BLaER1 (cell line): ENCODE data around the gene TNKS2.
"Not testable (repeated sequence)": the region's sequence is repeated elsewhere in the genome, so short reads cannot be mapped to it uniquely, and the experiment has no call there.

Source experiments
- H3K27ac ChIP-seq: shearing (Covaris generic); formaldehyde crosslinking; 2 replicates; pipeline ENCODE4 v1.8.1; 2022
- H3K27me3 ChIP-seq: shearing (Covaris generic); formaldehyde crosslinking; 2 replicates; pipeline ENCODE4 v1.8.1; 2022
- H3K36me3 ChIP-seq: shearing (Covaris generic); formaldehyde crosslinking; 2 replicates; pipeline ENCODE4 v1.8.1; 2022
- H3K4me1 ChIP-seq: shearing (Covaris generic); formaldehyde crosslinking; 2 replicates; pipeline ENCODE4 v1.8.1; 2022
- H3K4me2 ChIP-seq: shearing (Covaris generic); formaldehyde crosslinking; 2 replicates; pipeline ENCODE4 v1.8.1; 2022
- H3K4me3 ChIP-seq: shearing (Covaris generic); formaldehyde crosslinking; 2 replicates; pipeline ENCODE4 v1.8.1; 2022
- H3K9ac ChIP-seq: shearing (Covaris generic); formaldehyde crosslinking; 2 replicates; pipeline ENCODE4 v1.8.1; 2022
- H3K9me3 ChIP-seq: shearing (Covaris generic); formaldehyde crosslinking; 2 replicates; pipeline ENCODE4 v1.8.1; 2022
- H4K20me1 ChIP-seq: shearing (Covaris generic); formaldehyde crosslinking; 2 replicates; pipeline ENCODE4 v1.8.1; 2022
- Cebpa-rat ChIP-seq: shearing (Covaris generic); IDR thresholded peaks from 2 replicates; pipeline ENCODE4 v1.8.1; 2022

Gene TNKS2

GRCh38 chr10:91805110-91805838 is 7.0 kb downstream of the TNKS2 start:
- no peak for TF ChIP-seq Cebpa-rat
- Histone ChIP-seq H3K4me3 (no peak overlapping the region), H4K20me1 (peaks cover 88% of the 10 kb centered on the region), H3K4me2 (no peak overlapping the region), H3K27ac (no peak overlapping the region), H3K27me3 (no peaks in the 10 kb centered on the region), H3K4me1 (peaks cover 8% of the 10 kb centered on the region), H3K36me3 (peaks cover 68% of the 10 kb centered on the region), H3K9ac (no peak overlapping the region), H3K9me3 (no peaks in the 10 kb centered on the region)

- H3K27me3 ChIP-seq, H3K9me3 ChIP-seq, H3K4me2 ChIP-seq, H3K4me1 ChIP-seq, H3K9ac ChIP-seq, H3K4me3 ChIP-seq, H3K27ac ChIP-seq: not testable (repeated sequence)
- peaks cover 71% of the 10 kb centered on the region for H3K36me3 ChIP-seq
- H4K20me1 ChIP-seq = peaks cover 88% of the 10 kb centered on the region
Measured at GRCh38 chr10:91807264-91807663, 9.0 kb downstream of the TNKS2 start.

GRCh38 chr10:91813251-91813650 is 15.0 kb downstream of the TNKS2 start:
- Histone ChIP-seq H3K4me1 (no peaks in the 10 kb centered on the region), H3K4me2 (no peak overlapping the region), H3K9me3 (no peaks in the 10 kb centered on the region), H3K36me3 (peaks cover 81% of the 10 kb centered on the region), H3K4me3 (no peak overlapping the region), H4K20me1 (peaks cover 89% of the 10 kb centered on the region), H3K9ac (no peak overlapping the region), H3K27ac (no peak overlapping the region), H3K27me3 (no peaks in the 10 kb centered on the region)
- no peak for TF ChIP-seq Cebpa-rat

DNA sequence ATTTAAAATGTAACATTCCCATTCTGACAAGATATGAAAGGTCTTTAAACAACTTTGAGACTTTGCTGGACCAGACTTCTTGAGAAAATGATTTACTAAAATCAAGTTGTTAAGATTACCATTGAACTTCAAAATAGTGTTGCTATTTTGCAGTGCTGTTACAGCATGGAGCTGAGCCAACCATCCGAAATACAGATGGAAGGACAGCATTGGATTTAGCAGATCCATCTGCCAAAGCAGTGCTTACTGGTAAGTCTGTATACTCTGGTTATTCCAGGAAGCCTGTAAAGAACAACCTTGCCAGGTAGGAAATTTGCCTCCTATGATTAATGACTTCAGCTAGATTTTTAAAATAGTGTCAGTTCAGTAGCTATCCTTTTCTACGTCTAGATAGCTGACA is 18.8 kb downstream of the TNKS2 start:
- Histone ChIP-seq H3K36me3 (peaks cover 93% of the 10 kb centered on the region), H3K4me2 (no peak overlapping the region), H3K9me3 (no peaks in the 10 kb centered on the region), H3K4me3 (no peak overlapping the region), H3K27me3 (no peaks in the 10 kb centered on the region), H3K27ac (no peak overlapping the region), H3K9ac (no peak overlapping the region), H4K20me1 (peaks cover 52% of the 10 kb centered on the region), H3K4me1 (no peaks in the 10 kb centered on the region)
- TF ChIP-seq Cebpa-rat = no peak

- TF ChIP-seq Cebpa-rat = no peak
- no peaks in the 10 kb centered on the region for H3K9me3 ChIP-seq
- no peak overlapping the region for H3K4me3 ChIP-seq
- no peak overlapping the region for H3K4me2 ChIP-seq
- H4K20me1 ChIP-seq = peaks cover 23% of the 10 kb centered on the region
- H3K27me3 ChIP-seq = no peaks in the 10 kb centered on the region
- no peaks in the 10 kb centered on the region for H3K4me1 ChIP-seq
- no peak overlapping the region for H3K9ac ChIP-seq
- no peak overlapping the region for H3K27ac ChIP-seq
- peaks cover 93% of the 10 kb centered on the region for H3K36me3 ChIP-seq
Measured at GRCh38 chr10:91820144-91820543, 21.9 kb downstream of the TNKS2 start.

DNA sequence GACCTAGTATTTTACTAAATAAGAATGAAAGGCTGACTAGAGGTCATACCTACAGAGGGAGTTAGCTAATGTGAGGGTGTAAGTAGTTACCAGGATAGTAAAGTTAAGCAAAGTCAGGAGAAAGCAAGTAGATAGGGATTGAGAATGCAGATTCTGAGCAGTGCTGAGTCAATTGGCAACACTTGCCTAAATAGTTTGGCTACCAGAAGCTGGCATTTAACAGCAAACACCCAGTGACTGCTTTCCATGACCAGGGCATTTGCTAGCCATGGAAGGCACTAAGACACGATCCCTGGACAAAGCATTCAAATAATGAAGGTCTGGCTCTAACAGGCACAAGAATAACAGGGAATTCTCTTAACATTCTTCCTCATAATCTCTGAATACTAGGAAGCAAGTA is 25.9 kb downstream of the TNKS2 start:
- Histone ChIP-seq H3K36me3 (peaks cover 95% of the 10 kb centered on the region), H3K4me1 (no peaks in the 10 kb centered on the region), H3K9me3 (no peaks in the 10 kb centered on the region), H3K27me3 (no peaks in the 10 kb centered on the region), H3K27ac (no peak overlapping the region), H3K4me3 (no peak overlapping the region), H3K4me2 (no peak overlapping the region), H3K9ac (no peak overlapping the region), H4K20me1 (no peaks in the 10 kb centered on the region)
- no peak for TF ChIP-seq Cebpa-rat

DNA sequence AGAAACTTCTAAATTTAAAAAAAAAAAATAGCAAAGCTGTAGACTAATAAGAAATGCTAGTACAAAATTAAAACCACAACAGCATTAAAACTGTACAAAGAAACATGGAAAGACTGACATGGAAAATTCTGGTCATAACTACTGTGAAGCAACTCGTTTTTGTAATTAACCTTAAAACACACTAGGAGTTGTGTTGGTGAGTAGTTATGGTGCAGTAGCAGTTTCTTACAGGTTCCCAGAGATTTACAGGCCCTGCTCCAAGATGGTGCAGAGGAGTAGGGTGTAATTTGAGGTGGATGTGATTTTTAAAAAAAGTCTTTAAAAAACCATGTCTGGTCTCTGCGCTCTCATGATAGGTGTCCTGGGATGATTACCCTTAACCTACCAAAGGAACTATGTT is 31.0 kb downstream of the TNKS2 start:
- no peak overlapping the region for H3K4me2 ChIP-seq
- no peak for TF ChIP-seq Cebpa-rat
- H3K4me3 ChIP-seq = no peak overlapping the region
- peaks cover 95% of the 10 kb centered on the region for H3K36me3 ChIP-seq
- no peaks in the 10 kb centered on the region for H3K9me3 ChIP-seq
- H3K27ac ChIP-seq = no peak overlapping the region
- H4K20me1 ChIP-seq = no peaks in the 10 kb centered on the region
- no peaks in the 10 kb centered on the region for H3K4me1 ChIP-seq
- no peaks in the 10 kb centered on the region for H3K27me3 ChIP-seq
- no peak overlapping the region for H3K9ac ChIP-seq

- H3K4me3 ChIP-seq = no peak overlapping the region
- no peaks in the 10 kb centered on the region for H3K27me3 ChIP-seq
- H3K4me2 ChIP-seq = no peak overlapping the region
- H3K9ac ChIP-seq = no peak overlapping the region
- H4K20me1 ChIP-seq = no peaks in the 10 kb centered on the region
- no peak for TF ChIP-seq Cebpa-rat
- no peaks in the 10 kb centered on the region for H3K4me1 ChIP-seq
- H3K27ac ChIP-seq = no peak overlapping the region
- H3K36me3 ChIP-seq = peaks cover 88% of the 10 kb centered on the region
- H3K9me3 ChIP-seq = no peaks in the 10 kb centered on the region
Measured at GRCh38 chr10:91838199-91838598, 40.0 kb downstream of the TNKS2 start.

GRCh38 chr10:91843083-91843482 is 44.9 kb downstream of the TNKS2 start:
- no peak overlapping the region for H3K4me2 ChIP-seq
- TF ChIP-seq Cebpa-rat = no peak
- no peak overlapping the region for H3K4me3 ChIP-seq
- no peak overlapping the region for H3K9ac ChIP-seq
- no peaks in the 10 kb centered on the region for H3K4me1 ChIP-seq
- peaks cover 86% of the 10 kb centered on the region for H3K36me3 ChIP-seq
- H3K9me3 ChIP-seq = no peaks in the 10 kb centered on the region
- no peak overlapping the region for H3K27ac ChIP-seq
- no peaks in the 10 kb centered on the region for H3K27me3 ChIP-seq
- H4K20me1 ChIP-seq = no peaks in the 10 kb centered on the region

GRCh38 chr10:91856637-91857036 is 58.4 kb downstream of the TNKS2 start:
- Histone ChIP-seq H3K27ac (no peak overlapping the region), H4K20me1 (no peaks in the 10 kb centered on the region), H3K9ac (no peak overlapping the region), H3K4me3 (no peak overlapping the region), H3K4me1 (no peaks in the 10 kb centered on the region), H3K9me3 (no peaks in the 10 kb centered on the region), H3K36me3 (peaks cover 90% of the 10 kb centered on the region), H3K27me3 (no peaks in the 10 kb centered on the region), H3K4me2 (no peak overlapping the region)
- no peak for TF ChIP-seq Cebpa-rat

GRCh38 chr10:91860885-91861284 is 62.7 kb downstream of the TNKS2 start:
- H3K4me2 ChIP-seq = no peak overlapping the region
- no peaks in the 10 kb centered on the region for H3K9me3 ChIP-seq
- no peaks in the 10 kb centered on the region for H3K27me3 ChIP-seq
- H3K9ac ChIP-seq = no peak overlapping the region
- H3K4me3 ChIP-seq = no peak overlapping the region
- H3K4me1 ChIP-seq = no peaks in the 10 kb centered on the region
- H3K36me3 ChIP-seq = peaks cover 89% of the 10 kb centered on the region
- no peak for TF ChIP-seq Cebpa-rat
- no peak overlapping the region for H3K27ac ChIP-seq
- no peaks in the 10 kb centered on the region for H4K20me1 ChIP-seq
